HepG2 (cell line): Measurements from ENCODE around the gene TEKT5. TPM values are rescaled to one million over a fixed set of nuclear protein-coding genes. Genes with fewer than 3 reads are reported as not detected.

Source experiments
- AKNA ChIP-seq: sonication (generic); formaldehyde crosslinking; IDR thresholded peaks from 2 replicates; pipeline ENCODE4 v1.4.0; 2020; ENCODE audit warnings: missing genetic modification reagents, borderline replicate concordance
- BHLHE40 ChIP-seq: IDR thresholded peaks from 2 replicates; pipeline ENCODE4 v1.6.1; 2011; ENCODE audit warnings: low read length, improper control_type of control experiment
- ESRRA ChIP-seq: sonication (generic); formaldehyde crosslinking; IDR thresholded peaks from 2 replicates; pipeline ENCODE4 v1.5.1; 2020; ENCODE audit warnings: mild to moderate bottlenecking, low read depth, missing genetic modification reagents
- GATAD1 ChIP-seq: IDR thresholded peaks from 2 replicates; pipeline ENCODE4 v1.6.1; 2016; ENCODE audit warnings: missing genetic modification reagents, missing compliant biosample characterization
- HOXA7 ChIP-seq: sonication (generic); formaldehyde crosslinking; IDR thresholded peaks from 2 replicates; pipeline ENCODE4 v1.8.1; 2022; ENCODE audit warnings: mild to moderate bottlenecking, missing genetic modification reagents, moderate library complexity
- KDM2A ChIP-seq: sonication (generic); formaldehyde crosslinking; IDR thresholded peaks from 2 replicates; pipeline ENCODE4 v1.4.0; 2020; ENCODE audit warnings: low read depth, missing genetic modification reagents, borderline replicate concordance
- KDM6A ChIP-seq: IDR thresholded peaks from 2 replicates; pipeline ENCODE4 v1.6.1; 2016; ENCODE audit warnings: low read depth
- NKX3-1 ChIP-seq: sonication (generic); formaldehyde crosslinking; IDR thresholded peaks from 2 replicates; pipeline ENCODE4 v1.5.0; 2020; ENCODE audit warnings: missing genetic modification reagents
- SALL1 ChIP-seq: sonication (generic); formaldehyde crosslinking; IDR thresholded peaks from 2 replicates; pipeline ENCODE4 v1.8.0; 2022; ENCODE audit warnings: mild to moderate bottlenecking, missing genetic modification reagents
- TFE3 ChIP-seq: IDR thresholded peaks from 2 replicates; pipeline ENCODE4 v1.6.1; 2016
- YEATS2 ChIP-seq: sonication (generic); formaldehyde crosslinking; IDR thresholded peaks from 2 replicates; pipeline ENCODE4 v1.4.0; 2020; ENCODE audit warnings: missing genetic modification reagents, borderline replicate concordance
- ZBTB37 ChIP-seq: sonication (generic); formaldehyde crosslinking; IDR thresholded peaks from 2 replicates; pipeline ENCODE4 v1.4.0; 2020; ENCODE audit warnings: mild to moderate bottlenecking, missing genetic modification reagents
- ZNF142 ChIP-seq: sonication (generic); formaldehyde crosslinking; IDR thresholded peaks from 2 replicates; pipeline ENCODE4 v1.4.0; 2020; ENCODE audit warnings: missing genetic modification reagents
- ZNF572 ChIP-seq: sonication (generic); formaldehyde crosslinking; IDR thresholded peaks from 2 replicates; pipeline ENCODE4 v1.5.1; 2020; ENCODE audit warnings: mild to moderate bottlenecking, missing genetic modification reagents
- ZNF619 ChIP-seq: sonication (generic); formaldehyde crosslinking; IDR thresholded peaks from 2 replicates; pipeline ENCODE4 v1.4.0; 2020; ENCODE audit warnings: mild to moderate bottlenecking, missing genetic modification reagents
- ZNF678 ChIP-seq: sonication (generic); formaldehyde crosslinking; IDR thresholded peaks from 2 replicates; pipeline ENCODE4 v1.4.0; 2020; ENCODE audit warnings: mild to moderate bottlenecking, missing genetic modification reagents
- ZSCAN29 ChIP-seq: sonication (generic); formaldehyde crosslinking; conservative IDR thresholded peaks from 2 replicates; pipeline ENCODE4 v1.4.0; 2020; ENCODE audit warnings: mild to moderate bottlenecking, missing genetic modification reagents
- polyA plus RNA-seq, 8 experiments: library from polyadenylated mRNA; depleted of rRNA in 3 of 8; stranded (reverse) in 7 of 8; unstranded in 1 of 8; fragments of >200 nt; fragmentation: Illumina TruSeq in 4 of 8; extraction: Trizol in 4 of 8; gene quantifications; 2 replicates each; pipeline versions ENCODE4 v1.2.1 to v1.2.3, GENCODE V29; 2011 to 2016; ENCODE audit warnings: low read depth in 4 of 8, missing spikeins in 1 of 8, mixed read lengths in 1 of 8; ENCODE audit not compliant: insufficient read depth in 1 of 8
- total RNA-seq, 5 experiments: library from RNA; depleted of rRNA; stranded (reverse); fragments of >200 nt; fragmentation: Illumina TruSeq; extraction: Trizol; gene quantifications; 2 replicates each; pipeline ENCODE4 v1.2.3, GENCODE V29; 2016; ENCODE audit warnings: low read depth in 1 of 5

Gene TEKT5
- total and polyA plus RNA-seq, 2 of the 13 experiments (the other 11 are each of a cell fraction or from before 2014, with no cell fraction given): 0.16 TPM; not detected in 1

- TF ChIP-seq AKNA (no peak), TFE3 (peak; percentile 90), ZSCAN29 (CRISPR knock-in tag) (peak; percentile 97), NKX3-1 (CRISPR knock-in tag) (no peak; the same call in 1 of the 2 replicates), ZBTB37 (CRISPR knock-in tag) (peak; percentile 98), GATAD1 (CRISPR knock-in tag) (peak; percentile 82), BHLHE40 (peak; percentile 80), ZNF572 (CRISPR knock-in tag) (no peak), YEATS2 (CRISPR knock-in tag) (peak; percentile 80; the same call in 1 of the 2 replicates), HOXA7 (CRISPR knock-in tag) (no peak), KDM2A (CRISPR knock-in tag) (peak; percentile 36; the same call in 1 of the 2 replicates), SALL1 (peak; percentile 100), ESRRA (CRISPR knock-in tag) (peak; percentile 98), ZNF142 (CRISPR knock-in tag) (no peak), ZNF619 (CRISPR knock-in tag) (no peak), KDM6A (CRISPR knock-in tag) (peak; percentile 99), ZNF678 (CRISPR knock-in tag) (peak; percentile 74; the same call in 1 of the 2 replicates)
These were observed 46.9 kb downstream of the TEKT5 start (continued) for GRCh38 chr16:10647721-10648296.
